NCI-H1930 (cell line): ENCODE data around the gene TRIM44.
"Not testable (repeated sequence)": the region's sequence is repeated elsewhere in the genome, so short reads cannot be mapped to it uniquely, and the experiment has no call there.

Experiments
- DNase-seq, 2 experiments: peaks; one replicate each; lab custom pipeline; 2025; lab: John Stamatoyannopoulos, UW

The TRIM44 gene

DNA sequence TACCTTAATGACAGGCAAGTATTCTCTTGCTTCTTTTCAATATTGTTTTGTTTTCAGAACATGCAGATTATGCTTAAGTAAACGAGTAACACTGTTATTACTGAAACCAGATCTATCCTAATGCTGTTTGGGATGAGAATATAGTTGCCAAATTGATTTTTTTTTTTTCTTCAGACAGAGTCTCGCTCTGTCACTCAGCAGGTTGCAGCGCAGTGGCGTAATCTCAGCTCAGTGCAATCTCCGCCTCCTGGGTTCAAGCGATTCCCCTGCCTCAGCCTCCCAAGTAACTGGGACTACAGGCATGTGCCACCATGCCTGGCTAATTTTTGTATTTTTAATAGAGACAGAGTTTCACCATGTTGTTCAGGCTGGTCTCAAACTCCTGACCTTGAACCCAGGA lies 91.0 kb downstream of the TRIM44 start:
- not testable (repeated sequence) for DNase-seq

DNA sequence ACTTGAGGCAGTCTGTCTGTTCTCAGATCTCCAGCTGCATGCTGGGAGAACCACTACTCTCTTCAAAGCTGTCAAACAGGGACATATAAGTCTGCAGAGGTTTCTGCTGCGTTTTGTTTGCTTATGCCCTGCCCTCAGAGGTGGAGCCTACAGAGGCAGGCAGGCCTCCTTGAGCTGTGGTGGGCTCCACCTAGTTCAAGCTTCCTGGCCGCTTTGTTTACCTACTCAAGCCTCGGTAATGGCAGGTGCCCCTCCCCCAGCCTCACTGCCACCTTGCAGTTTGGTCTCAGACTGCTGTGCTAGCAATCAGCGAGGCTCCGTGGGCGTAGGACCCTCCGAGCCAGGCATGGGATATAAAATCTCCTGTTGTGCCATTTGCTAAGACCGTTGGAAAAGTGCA lies 97.4 kb downstream of the TRIM44 start:
- not testable (repeated sequence) for DNase-seq

DNA sequence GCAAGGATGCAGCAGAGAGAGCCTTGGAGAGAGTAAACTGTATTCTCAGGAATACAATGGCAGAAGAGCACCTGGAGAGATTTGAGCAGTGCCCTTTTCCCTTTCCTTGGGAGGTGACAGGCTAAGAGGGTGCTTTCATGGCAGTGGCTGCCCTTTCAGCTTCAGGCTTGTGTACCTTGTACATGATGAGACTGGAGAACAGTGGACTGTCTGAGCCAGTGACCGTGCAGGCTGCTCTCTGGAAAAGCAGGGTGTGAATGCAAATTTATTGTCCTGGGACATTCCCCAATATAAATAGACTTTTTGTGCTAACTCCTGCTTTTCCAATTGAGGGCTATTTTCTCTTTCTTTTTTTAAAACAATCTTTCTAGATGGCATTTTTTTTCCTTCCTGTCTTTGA lies 99.3 kb downstream of the TRIM44 start:
- no peak for DNase-seq

DNA sequence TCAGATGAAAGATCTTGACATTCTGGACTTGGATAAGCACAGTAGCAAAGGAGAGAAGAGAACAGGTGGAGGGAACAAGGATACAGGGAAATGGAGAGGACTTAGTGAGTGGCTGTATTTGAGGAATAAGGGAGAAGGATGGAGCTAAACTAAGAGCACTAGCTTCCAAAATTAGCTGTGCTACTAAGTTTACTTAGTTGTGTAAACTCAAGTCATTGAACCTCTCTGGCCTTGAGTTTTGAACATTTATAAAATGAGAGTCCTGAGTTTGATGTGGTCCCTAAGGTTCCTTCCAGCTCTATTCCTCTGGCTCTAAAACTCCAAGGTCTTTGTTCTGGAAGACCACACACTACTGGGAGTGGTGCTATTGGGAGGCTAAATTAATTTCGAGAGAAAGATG lies 100.7 kb downstream of the TRIM44 start:
- DNase-seq = no peak

DNA sequence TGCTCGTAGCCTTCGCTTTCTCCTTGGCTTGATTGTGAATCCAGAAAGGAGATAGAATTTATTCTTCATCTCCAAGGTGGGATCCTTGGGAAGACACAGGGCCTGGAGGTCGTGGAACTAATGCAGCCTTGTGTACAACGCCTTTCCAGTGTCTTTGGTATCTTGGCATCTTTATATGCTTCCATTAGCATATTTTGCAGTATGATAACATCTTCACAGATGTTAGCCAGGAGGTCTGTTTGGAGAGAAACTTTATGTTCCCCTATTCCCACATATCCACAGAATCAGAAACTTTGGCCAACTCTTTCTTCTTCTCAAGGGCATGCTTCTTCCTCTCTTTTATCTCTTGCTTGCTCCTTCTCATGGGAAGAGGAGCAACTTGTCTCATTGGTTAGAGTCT lies 101.2 kb downstream of the TRIM44 start:
- no peak for DNase-seq

DNA sequence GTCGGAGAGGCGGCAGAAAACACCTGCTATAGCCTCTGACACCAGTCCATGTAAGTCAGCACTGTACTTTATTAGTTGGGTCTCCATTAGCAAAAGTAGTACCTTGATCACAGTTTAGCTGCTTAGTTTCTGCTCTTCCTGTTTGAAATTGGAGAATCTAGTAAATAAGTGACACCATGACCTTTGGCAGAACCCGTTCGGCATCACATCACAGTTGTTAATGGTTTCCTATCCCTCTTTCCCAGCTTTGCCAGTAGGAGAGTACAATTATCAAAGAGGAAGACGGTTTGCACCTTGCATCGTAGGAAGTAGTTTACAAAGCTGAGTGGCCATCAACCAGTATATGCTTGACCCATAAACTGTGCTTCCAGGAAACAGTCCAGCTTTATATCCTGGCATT lies 101.8 kb downstream of the TRIM44 start:
- DNase-seq = no peak

DNA sequence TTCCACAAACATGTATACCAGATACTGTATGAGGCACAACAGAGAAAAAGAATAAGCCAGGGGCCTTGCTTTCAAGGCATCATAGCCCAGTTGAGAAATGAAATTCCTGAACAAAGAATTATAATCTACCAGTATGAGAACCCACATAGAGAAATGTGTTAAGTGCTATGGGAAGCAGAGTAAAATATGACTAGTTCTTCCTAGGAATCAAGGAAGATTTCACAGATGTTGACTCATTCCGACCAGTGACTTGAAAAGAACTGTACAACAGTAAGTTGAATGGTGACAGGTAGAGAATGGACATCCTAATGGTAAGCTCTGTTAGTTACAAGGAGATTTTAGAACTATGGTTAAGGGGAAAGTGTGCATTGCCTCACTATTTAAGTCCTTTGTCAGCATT lies 102.6 kb downstream of the TRIM44 start:
- DNase-seq = no peak

DNA sequence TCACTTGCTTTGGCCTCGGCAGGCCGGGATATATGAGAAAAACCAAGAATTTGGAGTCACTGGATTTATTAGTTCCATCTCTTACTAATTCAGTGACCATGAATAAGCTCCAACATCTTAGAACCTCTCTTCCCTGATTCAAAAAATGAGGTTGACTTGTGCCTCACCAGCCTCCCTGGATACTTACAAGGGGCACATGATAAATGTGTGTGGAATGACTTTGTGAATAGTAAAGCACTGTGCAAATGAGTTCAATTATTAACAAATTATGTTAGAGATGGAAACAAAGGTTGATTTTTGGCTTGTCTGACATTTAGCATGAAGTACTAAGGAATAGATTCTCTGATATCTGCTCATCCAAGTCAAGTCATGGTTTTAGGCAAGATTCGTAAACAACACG lies 104.1 kb downstream of the TRIM44 start:
- DNase-seq = no peak

DNA sequence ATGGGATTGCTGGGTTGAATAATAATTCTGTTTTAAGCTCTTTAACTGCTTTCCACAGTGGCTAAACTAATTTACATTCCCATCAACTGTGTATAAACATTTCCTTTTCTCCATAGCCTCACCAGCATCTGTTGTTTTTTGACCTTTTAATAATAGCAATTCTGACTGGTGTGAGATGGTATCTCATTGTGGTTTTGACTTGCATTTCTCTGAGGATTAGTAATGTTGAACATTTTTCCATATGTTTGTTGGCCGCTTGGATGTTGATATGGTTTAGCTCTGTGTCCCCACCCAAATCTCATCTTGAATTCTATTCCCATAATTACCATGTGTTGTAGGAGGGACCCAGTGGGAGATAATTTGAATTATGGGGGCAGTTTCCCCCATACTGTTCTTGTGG lies 107.8 kb downstream of the TRIM44 start:
- not testable (repeated sequence) for DNase-seq

DNA sequence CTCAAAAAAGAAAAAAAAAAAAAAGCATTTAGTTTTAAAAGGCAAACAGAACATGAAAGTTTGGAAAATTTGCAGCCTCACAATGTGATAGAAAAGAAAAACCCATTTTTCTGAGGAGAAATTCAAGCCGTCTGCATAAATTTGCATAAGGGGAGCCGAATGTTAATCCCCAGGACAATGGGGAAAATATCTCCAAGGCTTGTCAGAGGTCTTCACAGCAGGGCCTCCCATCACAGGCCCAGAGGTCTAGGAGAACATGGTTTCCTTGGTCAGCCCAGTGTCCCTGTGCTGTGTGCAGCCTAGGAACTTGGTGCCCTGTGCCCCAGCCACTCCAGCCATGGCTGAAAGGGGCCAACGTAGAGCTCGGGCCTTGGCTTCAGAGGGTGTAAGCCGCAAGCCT lies 109.1 kb downstream of the TRIM44 start:
- no peak for DNase-seq

DNA sequence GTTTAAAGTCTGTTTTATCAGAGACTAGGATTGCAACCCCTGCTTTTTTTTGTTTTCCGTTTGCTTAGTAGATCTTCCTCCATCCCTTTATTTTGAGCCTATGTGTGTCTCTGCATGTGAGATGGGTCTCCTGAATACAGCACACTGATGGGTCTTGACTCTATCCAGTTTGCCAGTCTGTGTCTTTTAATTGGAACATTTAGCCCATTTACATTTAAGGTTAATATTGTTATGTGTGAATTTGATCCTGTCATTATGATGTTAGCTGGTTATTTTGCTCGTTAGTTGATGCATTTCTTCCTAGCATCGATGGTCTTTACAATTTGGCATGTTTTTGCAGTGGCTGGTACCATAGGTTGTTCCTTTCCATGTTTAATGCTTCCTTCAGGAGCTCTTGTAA lies 114.7 kb downstream of the TRIM44 start:
- not testable (repeated sequence) for DNase-seq

DNA sequence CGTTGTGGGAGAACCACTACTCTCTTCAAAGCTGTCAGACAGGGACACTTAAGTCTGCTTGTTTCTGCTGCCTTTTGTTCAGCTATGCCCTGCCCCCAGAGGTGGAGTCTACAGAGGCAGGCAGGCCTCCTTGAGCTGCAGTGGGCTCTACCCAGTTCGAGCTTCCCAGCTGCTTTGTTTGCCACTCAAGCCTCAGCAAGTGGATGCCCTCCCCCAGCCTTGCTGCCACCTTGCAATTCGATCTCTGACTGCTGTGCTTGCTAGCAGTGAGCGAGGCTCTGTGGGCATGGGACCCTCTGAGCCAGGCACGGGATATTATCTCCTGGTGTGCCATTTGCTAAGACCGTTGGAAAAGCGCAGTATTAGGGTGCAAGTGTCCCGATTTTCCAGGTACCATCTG lies 116.4 kb downstream of the TRIM44 start:
- not testable (repeated sequence) for DNase-seq

DNA sequence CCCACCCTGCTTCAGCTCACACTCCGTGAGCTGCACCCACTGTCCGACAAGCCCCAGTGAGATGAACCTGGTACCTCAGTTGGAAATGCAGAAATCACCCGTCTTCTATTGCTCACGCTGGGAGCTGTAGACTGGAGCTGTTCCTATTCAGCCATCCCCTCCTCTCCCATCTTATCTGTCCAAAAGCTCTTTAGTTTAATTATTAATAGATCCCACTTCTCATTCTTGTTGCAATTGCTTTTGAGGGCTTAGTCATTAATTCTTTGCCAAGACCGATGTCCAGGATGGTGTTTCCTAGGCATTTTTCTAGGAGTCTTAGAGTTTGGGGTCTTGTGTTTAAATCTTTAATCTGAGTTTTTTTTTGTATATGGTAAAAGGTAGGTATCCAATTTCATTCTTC lies 116.8 kb downstream of the TRIM44 start:
- no peak for DNase-seq

DNA sequence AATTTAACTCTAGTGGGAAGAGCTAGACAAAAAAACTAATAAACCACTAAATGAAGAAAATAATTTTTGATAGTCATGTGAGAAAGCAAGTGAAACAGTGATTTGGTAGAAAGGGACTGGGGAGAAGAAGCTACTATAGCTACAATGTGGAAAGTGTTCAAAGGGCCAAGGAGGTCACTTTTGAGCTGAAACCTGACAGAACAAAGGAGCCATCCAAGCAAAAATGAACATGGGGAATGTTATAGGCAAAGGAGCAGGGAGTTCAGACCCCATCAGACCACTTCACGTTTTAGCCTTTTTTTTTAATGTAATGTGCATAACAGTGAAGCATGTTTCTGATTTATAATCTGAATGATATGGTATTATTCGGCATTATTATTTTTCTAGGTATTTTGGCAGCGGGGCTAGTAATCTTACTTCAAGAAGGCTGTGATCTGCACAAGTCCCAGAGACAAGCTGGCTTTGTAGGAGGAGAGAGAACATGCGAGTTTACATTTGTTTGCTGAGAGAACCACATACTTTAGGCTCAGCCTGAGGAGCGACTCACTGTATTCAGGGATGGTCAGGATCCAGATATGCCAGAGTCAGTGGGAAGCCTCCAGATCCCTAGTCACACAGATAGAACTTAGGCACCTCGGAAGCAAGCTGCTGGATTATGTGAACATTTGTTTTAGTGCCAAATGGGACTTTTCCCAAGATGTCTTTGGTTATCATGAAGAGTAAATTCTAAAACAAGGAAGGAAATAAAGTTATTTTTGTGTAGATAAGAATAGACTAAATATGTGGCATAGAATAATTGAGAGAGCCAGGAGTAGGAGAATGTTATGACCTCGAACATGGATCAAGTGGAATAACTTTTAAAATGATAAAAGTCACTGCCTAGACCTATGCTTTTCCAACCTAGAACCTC lies 118.6 kb downstream of the TRIM44 start:
- no peak for DNase-seq

DNA sequence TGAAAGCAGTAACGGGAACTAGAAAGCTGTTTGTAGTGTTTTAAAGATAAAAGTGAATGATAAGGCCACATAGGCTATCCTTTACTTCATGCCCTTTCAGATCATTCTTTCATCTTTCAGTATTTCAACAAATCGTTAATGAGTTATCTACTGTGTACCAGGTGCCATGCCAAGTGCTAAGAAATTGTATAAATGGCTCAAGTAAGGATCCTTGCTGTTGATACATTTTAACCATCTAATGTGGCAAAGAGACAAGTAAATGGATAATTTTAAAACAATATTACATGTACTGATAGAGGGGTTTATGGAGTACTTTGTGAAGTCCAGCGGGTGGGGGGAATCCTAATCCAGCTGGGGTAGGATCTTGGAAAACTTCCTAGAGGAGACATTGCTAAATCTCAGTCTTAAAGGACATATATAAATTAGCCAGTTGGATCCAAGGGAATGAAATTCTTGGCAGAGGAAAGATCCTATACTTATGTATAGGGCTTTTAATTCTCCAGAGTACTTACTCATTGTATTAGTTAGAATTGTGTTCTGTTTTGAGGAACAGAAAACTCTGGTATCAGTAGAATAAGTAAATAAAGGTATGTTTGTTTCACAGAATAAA lies 119.4 kb downstream of the TRIM44 start:
- no peak for DNase-seq

DNA sequence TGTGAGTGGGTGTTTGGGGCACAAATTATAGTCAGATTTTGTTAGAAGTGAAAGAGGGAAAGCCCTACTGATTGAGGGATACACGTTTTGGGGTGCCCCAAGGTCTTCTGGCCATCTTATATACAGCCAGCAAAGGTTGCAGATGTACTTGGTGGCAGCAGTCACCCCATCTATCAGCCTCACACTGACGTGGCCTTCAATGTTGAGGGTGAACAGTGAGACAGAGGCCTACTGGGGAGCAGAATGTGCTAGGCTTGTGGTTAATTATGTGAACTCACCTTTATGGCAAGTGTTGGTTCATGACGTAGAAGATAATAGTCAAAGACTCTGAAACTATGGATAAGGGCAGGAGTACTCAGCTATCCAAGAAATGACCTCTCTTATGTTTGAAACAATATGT lies 121.2 kb downstream of the TRIM44 start:
- DNase-seq = no peak

DNA sequence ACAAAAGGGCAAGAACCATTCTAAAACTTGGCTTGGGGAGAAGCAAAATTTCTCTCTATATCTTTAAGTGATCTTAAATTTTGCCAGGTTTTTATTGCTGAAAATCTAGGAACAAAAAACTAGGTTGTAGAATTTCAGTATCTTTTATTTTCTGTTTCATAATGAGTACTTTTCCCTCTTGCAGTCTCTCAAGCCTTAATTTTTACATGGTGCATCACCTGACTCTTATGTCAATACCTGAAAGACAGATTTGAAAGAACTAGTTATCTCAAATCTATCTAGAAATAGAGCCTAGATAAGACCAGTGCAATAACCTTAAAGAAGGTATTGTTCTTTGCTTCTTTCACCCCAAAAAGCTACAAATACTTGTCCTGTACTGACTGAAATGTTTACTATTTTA lies 122.1 kb downstream of the TRIM44 start:
- DNase-seq = no peak

DNA sequence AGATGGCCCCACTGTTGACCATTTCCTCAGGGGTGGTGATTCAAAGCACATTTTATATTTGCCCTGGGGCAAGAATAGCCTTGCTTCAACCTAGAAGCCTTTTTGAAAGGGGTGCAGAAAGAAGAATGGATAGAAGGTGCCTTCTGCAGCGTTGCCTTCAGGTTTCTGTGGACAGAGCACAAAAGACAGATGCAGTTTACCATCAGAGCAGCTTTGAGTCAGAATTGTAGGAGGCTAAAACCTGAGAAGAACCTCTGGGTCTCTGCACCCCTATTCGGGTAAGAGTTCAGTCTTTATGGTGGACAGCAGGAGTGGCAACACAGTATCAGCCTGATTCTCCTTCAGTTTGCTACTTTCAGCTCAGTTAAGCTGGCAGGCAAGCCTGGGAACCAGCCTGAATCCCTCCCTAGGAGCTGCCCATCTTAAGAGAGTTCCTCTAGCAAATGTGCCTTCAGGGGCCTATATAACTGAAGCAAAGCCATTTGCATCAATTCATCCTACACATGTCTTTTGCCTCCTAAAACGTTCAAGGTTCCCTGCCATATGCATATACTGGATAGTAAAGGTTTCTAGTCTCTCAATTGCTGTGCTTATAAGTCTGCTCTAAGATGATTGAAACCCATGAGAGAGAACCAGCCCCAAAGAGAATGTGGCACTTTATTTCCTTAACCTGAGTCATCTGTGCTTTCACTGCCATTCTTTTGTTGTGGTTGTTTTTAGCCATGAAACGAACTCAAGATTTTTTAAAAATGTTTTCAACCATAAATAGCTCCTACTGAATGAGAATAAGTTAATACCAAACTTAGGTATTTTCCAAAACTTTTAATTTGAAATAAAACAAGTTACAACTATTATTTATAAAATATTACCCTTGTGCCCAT lies 123.0 kb downstream of the TRIM44 start:
- no peak for DNase-seq

DNA sequence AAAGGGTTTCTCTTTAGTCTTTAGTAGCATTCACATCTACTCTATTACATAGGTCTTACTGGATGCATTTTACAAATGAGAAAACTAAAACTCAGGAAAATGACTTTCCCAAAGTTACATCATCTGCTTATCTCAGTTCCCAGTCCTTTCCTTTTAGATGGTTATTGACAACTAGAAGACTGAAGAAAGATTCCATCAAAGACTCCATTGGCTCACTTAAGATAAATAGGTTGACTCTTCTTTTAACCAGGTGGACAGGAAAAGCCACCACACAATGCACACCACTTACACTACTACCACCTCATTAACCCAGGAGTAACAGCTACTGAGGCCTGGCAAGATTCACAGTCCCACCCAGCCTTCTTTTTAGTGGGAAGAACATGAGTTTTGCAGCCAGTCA lies 123.6 kb downstream of the TRIM44 start:
- no peak for DNase-seq

DNA sequence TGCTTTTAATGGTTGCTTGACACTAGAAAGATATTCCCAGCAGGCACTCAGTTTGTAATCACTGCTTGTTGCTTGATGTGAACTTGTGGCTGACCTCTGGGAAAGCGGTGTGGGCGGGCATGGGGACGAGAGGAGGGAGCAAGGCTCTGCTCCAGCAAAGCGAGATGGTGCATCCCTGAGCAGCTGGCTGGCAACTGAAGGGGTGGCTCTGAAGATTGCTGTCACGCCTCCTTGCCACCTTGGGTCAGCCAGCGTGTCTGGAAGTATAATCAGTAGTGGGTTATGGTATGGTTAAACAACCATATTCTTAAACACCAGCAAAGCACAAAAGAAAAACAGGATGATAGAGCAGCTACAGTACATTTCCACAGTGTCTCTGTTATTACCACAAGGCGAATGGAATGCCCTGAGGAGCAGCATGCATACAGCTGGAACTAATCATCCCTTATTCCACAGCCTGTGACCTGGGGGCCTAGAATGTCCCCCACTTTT lies 124.5 kb downstream of the TRIM44 start:
- DNase-seq = no peak

DNA sequence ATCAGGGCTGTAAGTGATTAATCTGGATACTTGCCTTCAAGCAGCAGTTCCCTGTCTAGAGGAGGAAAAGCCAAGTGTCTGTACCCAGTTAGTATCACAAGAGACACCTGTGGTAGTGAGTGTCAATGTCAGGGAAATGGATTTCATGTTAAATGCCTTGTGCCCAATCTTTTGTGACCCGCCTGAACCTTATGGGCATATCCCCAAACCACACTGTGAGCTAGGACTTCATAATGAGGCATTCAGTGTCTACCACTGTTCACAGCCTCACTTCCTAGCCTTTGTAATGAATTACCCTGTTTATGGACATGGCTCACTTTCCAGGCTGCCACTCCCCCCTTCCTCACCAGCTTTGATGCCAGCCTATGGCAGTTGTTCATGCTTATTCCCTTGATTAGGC lies 125.1 kb downstream of the TRIM44 start:
- DNase-seq = no peak
